ENCODE results near the gene TTLL1.

DNA sequence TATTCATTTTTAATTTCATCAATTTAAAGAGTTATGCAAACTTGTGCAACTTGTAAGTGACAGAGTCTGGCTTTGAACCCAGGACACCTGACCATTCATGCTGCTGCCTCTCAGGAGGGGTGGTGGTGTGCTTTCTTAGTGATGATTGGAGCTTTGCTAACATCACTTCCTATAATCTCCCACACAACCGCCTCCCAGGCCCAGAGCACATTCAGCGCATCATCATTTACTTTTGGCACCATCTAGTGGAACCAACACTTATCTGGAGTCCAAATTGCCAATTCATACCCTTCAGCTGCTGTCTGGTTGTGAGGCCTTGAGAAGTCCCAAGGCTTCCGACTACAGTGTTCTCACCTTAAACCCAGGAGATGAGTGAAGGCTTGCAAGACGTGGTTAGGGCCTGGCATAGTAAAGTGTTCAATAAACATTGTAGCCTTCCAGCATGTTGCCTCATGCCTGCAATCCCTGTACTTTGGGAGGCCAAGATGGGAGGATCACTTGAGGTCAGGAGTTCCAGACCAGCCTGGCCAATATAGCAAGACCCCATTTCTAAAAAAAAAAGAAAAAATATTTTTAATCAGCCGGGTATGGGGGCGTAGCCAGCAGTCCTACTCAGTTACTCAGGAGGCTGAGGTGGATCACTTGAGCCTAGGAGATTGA, 1.1 kb upstream of the TTLL1 start:
- TF ChIP-seq POLR2AphosphoS5 (IDR thresholded peaks at IDR 0.05; ENCODE audit: low read depth, low read length) = no peak
- no peak for TF ChIP-seq TAF1 (IDR thresholded peaks at IDR 0.05; ENCODE audit: borderline replicate concordance, insufficient read depth, low read length)

Measured in PFSK-1 (cell line).